Thymus (tissue), 11 donors: ENCODE results near the gene OAT. TPM values are rescaled to one million over a fixed set of nuclear protein-coding genes. Genes with fewer than 3 reads are reported as not detected.

Source experiments
- DNase-seq, 9 donors: peaks; one replicate each; pipeline ENCODE4 v3.0.0-alpha.2; 2013; ENCODE audit warnings: low spot score in 9 of 9, low read depth in 6 of 9, missing footprints in 1 of 9
- H3K27ac ChIP-seq, 2 donors: one replicate each; pipeline ENCODE4 v1.5.1; 2013; ENCODE audit warnings: control low read depth in 1 of 2, low read depth in 1 of 2, low read length in 1 of 2, mild to moderate bottlenecking in 1 of 2, moderate library complexity in 1 of 2
- H3K27me3 ChIP-seq, 2 donors: one replicate each; pipeline ENCODE4 v1.5.1; 2013; ENCODE audit warnings: low read length in 1 of 2; ENCODE audit not compliant: control insufficient read depth in 2 of 2, insufficient read depth in 1 of 2
- H3K36me3 ChIP-seq, 2 donors: one replicate each; pipeline ENCODE4 v1.5.1; 2013; ENCODE audit warnings: low read length in 1 of 2, mild to moderate bottlenecking in 1 of 2, moderate library complexity in 1 of 2; ENCODE audit not compliant: control insufficient read depth in 2 of 2, insufficient read depth in 2 of 2
- H3K4me1 ChIP-seq, 2 donors: one replicate each; pipeline ENCODE4 v1.5.1; 2013; ENCODE audit warnings: low read length in 2 of 2; ENCODE audit not compliant: control insufficient read depth in 2 of 2, insufficient read depth in 2 of 2
- H3K4me3 ChIP-seq, 2 donors: one replicate each; pipeline ENCODE4 v1.5.1; 2013; ENCODE audit warnings: low read length in 2 of 2, control low read depth in 1 of 2, mild to moderate bottlenecking in 1 of 2
- H3K9me3 ChIP-seq, 2 donors: one replicate each; pipeline ENCODE4 v1.5.1; 2013; ENCODE audit warnings: low read length in 1 of 2, mild to moderate bottlenecking in 1 of 2; ENCODE audit not compliant: control insufficient read depth in 2 of 2, insufficient read depth in 1 of 2
- WGBS: extraction: QIAGEN DNeasy Blood & Tissue Kit; methylation state at CpG from one replicate; pipeline ENCODE4 v1.1.7; 2013; 5-methylcytosine and 5-hydroxymethylcytosine counted together
- polyA plus RNA-seq: library from polyadenylated mRNA; stranded (reverse); fragments of 200-250 nt; gene quantifications from one replicate; pipeline ENCODE4 v1.2.3, GENCODE V29; 2013
- total RNA-seq: library from RNA; stranded (reverse); fragments of 120-200 nt; gene quantifications from one replicate; pipeline ENCODE4 v1.2.4, GENCODE V29; 2013
- donor health status: healthy.

The OAT gene
- total and polyA plus RNA-seq, 2 donors, result 41.4 to 50.9 TPM

DNA sequence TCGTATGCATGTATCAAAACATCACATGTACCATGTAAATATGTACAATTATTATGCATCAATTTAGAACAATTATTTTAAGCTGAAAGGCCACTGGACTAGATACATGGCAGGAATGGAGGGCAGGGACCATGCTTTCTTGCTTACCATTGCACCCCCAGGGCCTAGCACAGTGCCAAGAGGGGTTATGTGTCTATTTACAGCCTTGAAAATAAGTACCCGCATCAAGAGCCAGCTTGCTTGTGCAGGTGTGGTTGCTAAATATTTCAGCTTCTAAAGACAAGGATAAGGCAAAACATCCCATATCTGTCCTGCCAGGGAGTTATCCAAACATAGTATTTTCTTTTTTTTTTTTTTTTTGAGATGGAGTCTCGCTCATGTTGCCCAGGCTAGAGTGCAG lies 14.7 kb upstream of the OAT start:
- WGBS, result 93% methylated on average over 3 of the region's 3 CpGs
- no peak for DNase-seq
- Histone ChIP-seq H3K4me3 (no peak overlapping the region), H3K36me3 (no peaks in the 10 kb centered on the region), H3K4me1 (no peaks in the 10 kb centered on the region), H3K9me3 (no peaks in the 10 kb centered on the region), H3K27me3 (peaks cover 0 to 9% of the 10 kb centered on the region in 2 donors), H3K27ac (no peak overlapping the region)

DNA sequence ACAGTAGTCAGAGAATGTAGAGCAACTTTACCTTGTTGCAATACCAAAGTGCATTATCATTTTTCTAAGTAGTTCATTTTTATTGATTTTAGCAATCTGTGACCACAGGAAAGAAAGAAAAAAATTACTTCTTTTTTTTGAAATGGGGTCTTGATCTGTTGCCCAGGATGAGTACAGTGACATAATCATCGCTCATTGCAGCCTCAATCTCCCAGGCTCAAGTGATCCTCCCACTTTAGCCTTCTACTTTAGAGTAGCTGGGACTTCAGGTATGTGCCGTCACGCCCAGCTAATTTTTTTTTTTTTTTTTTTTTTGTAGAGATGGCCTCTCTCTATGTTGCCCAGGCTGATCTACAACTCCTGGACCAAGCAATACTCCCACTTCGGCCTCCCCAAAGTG lies 11.4 kb upstream of the OAT start:
- WGBS, result 95% methylated on average over 4 of the region's 4 CpGs
- DNase-seq, result no peak
- H3K27ac ChIP-seq, result no peak overlapping the region
- no peaks in the 10 kb centered on the region for H3K4me1 ChIP-seq
- peaks cover 0 to 18% of the 10 kb centered on the region in 2 donors for H3K27me3 ChIP-seq
- H3K4me3 ChIP-seq, result no peak overlapping the region
- H3K36me3 ChIP-seq, result no peaks in the 10 kb centered on the region
- H3K9me3 ChIP-seq, result no peaks in the 10 kb centered on the region

DNA sequence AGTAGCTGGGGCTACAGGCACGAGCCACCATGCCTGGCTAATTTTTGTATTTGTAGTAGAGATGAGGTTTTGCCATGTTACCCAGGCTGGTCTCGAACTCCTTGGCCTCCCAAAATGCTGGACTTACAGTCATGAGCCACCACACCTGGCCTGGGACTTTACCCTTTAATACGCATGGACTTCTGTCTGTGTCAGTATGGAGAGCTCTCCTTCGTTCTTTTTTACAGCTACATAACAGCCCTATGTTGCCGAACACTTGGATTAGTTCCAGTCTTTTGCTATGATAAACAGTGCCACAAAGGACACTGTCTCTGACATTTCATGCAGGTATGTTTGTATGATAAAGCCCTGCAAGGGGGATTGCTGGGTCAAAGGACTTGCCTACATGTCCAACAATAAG lies 10.9 kb upstream of the OAT start:
- Histone ChIP-seq H3K9me3 (no peaks in the 10 kb centered on the region), H3K27ac (no peak overlapping the region), H3K36me3 (no peaks in the 10 kb centered on the region), H3K27me3 (peaks cover 0 to 20% of the 10 kb centered on the region in 2 donors), H3K4me1 (no peaks in the 10 kb centered on the region), H3K4me3 (no peak overlapping the region)
- 90% methylated on average over 5 of the region's 5 CpGs for WGBS
- no peak for DNase-seq

DNA sequence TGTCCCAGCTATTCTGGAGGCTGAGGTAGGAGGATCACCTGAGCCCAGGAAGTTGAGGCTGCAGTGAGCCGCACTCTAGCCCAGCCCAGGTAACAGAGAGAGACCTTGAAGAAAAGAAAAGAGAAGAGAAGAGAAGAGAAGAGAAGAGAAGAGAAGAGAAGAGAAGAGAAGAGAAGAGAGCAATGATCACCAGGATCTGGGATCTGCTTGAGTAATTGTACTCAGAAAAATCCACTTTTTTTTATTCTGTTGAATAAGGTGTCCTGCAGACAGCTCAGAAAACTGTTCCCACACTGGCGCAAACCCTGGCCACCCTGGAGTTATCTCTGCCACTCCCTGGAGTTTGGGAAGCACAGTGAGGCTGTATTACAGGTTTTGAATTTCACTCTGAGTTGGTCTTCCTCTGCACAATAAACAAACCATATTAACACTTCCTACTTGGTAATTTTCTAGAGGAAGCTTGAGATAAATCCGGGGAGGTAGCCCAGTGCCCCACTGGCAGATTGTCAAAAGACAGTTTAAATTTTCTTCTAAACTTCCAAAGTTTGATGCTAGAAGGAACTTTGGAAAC lies 9.6 kb upstream of the OAT start:
- H3K27ac ChIP-seq, result no peak overlapping the region
- peaks cover 0 to 26% of the 10 kb centered on the region in 2 donors for H3K27me3 ChIP-seq
- no peaks in the 10 kb centered on the region for H3K4me1 ChIP-seq
- H3K36me3 ChIP-seq, result no peaks in the 10 kb centered on the region
- WGBS, result 61% methylated on average over 3 of the region's 3 CpGs
- DNase-seq, result no peak
- H3K4me3 ChIP-seq, result no peak overlapping the region
- no peaks in the 10 kb centered on the region for H3K9me3 ChIP-seq

DNA sequence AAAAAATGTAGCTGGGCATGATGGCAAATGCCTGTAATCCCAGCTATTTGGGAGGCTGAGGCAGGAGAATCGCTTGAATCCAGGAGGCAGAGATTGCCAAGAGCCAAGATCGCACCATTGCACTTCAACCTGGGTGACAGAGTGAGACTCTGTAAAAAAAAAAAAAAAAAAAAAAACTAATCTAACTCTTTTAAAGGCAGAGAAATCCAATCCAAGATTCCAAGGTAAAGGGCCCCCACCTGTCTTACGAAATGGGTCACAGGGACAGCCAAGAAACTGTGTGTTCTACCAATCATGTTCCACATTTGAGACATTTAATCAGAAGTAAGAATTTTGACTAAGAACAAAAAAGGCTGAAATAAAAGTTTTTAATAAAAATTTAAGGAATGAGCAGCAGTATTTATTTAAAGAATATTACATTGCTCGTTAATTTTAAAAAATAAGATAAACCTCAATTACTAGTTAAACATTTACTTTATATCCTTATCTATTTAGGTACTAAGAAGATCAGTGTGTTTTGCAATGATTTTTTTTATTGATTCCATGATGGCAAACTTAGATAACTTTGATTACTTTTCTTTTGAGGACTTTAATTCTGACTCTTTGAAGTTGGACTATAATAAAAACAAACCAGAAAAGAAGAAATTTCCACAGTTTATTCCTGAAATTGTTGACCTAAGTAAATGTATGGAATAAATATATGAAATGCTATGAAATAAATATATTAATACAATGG lies 6.7 kb upstream of the OAT start:
- H3K4me3 ChIP-seq, result no peak overlapping the region
- 94% methylated on average over 4 of the region's 4 CpGs for WGBS
- no peaks in the 10 kb centered on the region for H3K36me3 ChIP-seq
- peaks cover 4 to 48% of the 10 kb centered on the region in 2 donors for H3K27me3 ChIP-seq
- DNase-seq, result no peak
- H3K4me1 ChIP-seq, result no peaks in the 10 kb centered on the region
- no peak overlapping the region for H3K27ac ChIP-seq
- no peaks in the 10 kb centered on the region for H3K9me3 ChIP-seq

DNA sequence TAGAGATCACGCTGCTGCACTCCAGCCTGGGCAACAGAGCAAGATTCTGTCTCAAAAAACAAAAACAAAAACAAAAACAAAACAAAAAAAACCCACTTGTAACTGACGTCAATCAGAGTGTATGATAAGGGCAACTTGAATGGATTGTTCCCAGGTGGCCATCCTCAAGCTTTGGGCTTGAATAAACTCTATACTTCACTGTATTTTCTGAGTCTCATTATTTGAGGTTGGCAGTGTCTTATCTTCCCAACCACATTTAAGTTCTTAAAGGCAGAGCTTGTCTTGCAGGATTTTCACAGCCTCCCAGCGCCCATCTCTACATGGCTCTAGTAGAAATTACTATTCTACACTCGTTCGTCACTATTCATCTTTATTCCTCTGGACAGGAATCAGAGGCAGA lies 5.1 kb upstream of the OAT start:
- 93% methylated on average over 5 of the region's 5 CpGs for WGBS
- no peaks in the 10 kb centered on the region for H3K9me3 ChIP-seq
- H3K4me3 ChIP-seq, result no peak overlapping the region
- H3K27me3 ChIP-seq, result peaks cover 4 to 56% of the 10 kb centered on the region in 2 donors
- no peaks in the 10 kb centered on the region for H3K36me3 ChIP-seq
- peaks cover 0 to 5% of the 10 kb centered on the region in 2 donors for H3K4me1 ChIP-seq
- no peak for DNase-seq
- no peak overlapping the region for H3K27ac ChIP-seq

DNA sequence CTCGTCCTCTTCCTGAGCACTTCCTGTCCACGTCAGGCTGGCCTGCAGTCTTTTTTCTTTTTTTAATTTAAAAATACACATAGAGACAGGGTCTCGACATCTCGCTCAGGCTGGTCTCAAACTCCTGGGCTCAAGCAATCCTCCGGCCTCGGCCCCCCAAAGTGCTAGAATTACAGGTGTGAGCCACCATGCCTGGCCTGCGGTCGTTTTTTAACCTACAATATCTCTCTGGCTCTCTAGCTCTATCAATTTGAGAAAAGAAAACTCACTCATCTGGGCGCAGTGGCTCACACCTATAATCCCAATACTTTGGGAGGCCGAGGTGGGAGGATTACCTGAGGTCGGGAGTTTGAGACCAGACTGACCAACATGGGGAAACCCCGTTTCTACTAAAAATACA lies 4.0 kb upstream of the OAT start:
- 79% methylated on average over 12 of the region's 12 CpGs for WGBS
- Histone ChIP-seq H3K27me3 (peaks cover 4 to 59% of the 10 kb centered on the region in 2 donors), H3K4me1 (peaks cover 4 to 8% of the 10 kb centered on the region in 2 donors), H3K27ac (no peak overlapping the region), H3K9me3 (no peaks in the 10 kb centered on the region), H3K4me3 (no peak overlapping the region), H3K36me3 (no peaks in the 10 kb centered on the region)
- no peak for DNase-seq

DNA sequence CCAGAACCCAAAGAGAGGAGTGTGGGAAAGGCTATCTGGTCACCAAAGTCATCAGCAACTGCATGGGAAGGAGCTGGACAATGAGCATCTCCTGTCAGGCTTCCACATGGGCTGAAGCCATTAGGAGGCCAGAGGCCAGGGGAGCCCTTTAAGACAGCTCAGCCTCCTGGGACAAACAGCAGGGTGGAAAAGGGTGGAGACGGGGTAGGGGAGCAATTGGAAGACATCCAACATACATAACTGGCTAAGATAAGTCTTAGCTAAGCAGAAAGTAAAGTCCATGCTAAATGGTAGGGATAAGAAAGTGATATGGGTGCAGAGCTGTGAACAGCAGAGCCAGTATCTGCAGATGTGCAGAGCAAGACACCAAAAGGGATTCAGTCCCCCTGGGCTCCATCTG lies 1.5 kb upstream of the OAT start:
- no peak for DNase-seq
- peaks cover 6 to 63% of the 10 kb centered on the region in 2 donors for H3K27me3 ChIP-seq

DNA sequence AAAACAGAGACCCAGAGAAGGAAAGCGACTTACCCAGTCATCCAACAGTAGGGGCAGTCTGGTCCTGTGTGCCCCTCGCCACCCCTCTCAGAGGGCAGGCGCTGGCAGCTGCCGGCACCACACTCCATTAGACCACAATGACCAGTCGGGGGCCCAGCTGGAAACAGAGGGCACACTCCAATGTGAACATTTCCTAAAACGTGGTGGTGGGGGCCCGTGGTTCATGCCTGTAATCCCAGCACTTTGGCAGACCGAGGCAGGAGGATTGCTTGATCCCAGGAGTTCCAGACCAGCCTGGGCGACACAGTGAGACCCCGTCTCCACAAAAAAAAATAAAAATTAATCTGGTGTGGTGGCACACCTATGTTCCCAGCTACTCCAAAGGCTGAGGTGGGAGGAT lies 912 bp upstream of the OAT start:
- no peak for DNase-seq
- Histone ChIP-seq H3K27me3 (peaks cover 6 to 62% of the 10 kb centered on the region in 2 donors), H3K36me3 (no peaks in the 10 kb centered on the region), H3K9me3 (no peaks in the 10 kb centered on the region), H3K27ac (no peak overlapping the region), H3K4me1 (peaks cover 5 to 8% of the 10 kb centered on the region in 2 donors), H3K4me3 (no peak overlapping the region)
- 93% methylated on average over 10 of the region's 10 CpGs for whole genome bisulfite sequencing

More for the DNA sequence above, 1.5 kb upstream of the OAT start:
- no peaks in the 10 kb centered on the region for H3K9me3 ChIP-seq
- WGBS, result 82% methylated on average over 1 of the region's 1 CpG
- no peak overlapping the region for H3K27ac ChIP-seq
- peaks cover 5 to 8% of the 10 kb centered on the region in 2 donors for H3K4me1 ChIP-seq
- H3K36me3 ChIP-seq, result no peaks in the 10 kb centered on the region
- no peak overlapping the region for H3K4me3 ChIP-seq
